Activated naive CD8-positive, alpha-beta T cell treated with anti-CD3 and anti-CD28 coated beads, Interleukin-2, amount 10 ng/mL, durations not matched to agents 7 days and 5 days (primary cell): ENCODE measurements around the gene HIVEP3. TPM values are rescaled to one million over a fixed set of nuclear protein-coding genes. Genes with fewer than 3 reads are reported as not detected.

ENCODE experiments used
- ATAC-seq: fragments of 150-1000 bp; cut with Tn5 transposase; one replicate; pipeline ENCODE4 v1.10.0; 2021; ENCODE audit warnings: low read depth, moderate library complexity
- POLR2A ChIA-PET: fragments of 350-600 bp; sonication (Branson Sonifier 250); formaldehyde crosslinking; loops from one replicate; lab custom pipeline; 2021; ENCODE audit warnings: antibody characterized with exemption; lab: Charles Lee
- DNase-seq: peaks from one replicate; pipeline ENCODE4 v3.0.0; 2021
- H3K27ac Mint-ChIP-seq: one replicate; pipeline ENCODE4 v1.8.0; 2022; ENCODE audit warnings: mild to moderate bottlenecking, mixed read lengths
- H3K27me3 Mint-ChIP-seq: one replicate; pipeline ENCODE4 v1.8.0; 2022; ENCODE audit warnings: mild to moderate bottlenecking, moderate library complexity, mixed read lengths
- H3K36me3 Mint-ChIP-seq: one replicate; pipeline ENCODE4 v1.8.0; 2021; ENCODE audit warnings: mild to moderate bottlenecking, mixed read lengths
- H3K4me1 Mint-ChIP-seq: one replicate; pipeline ENCODE4 v1.8.0; 2021; ENCODE audit warnings: mixed read lengths
- H3K4me3 Mint-ChIP-seq: one replicate; pipeline ENCODE4 v1.8.0; 2022; ENCODE audit warnings: mild to moderate bottlenecking, moderate library complexity, mixed read lengths
- H3K9me3 Mint-ChIP-seq: one replicate; pipeline ENCODE4 v1.8.0; 2021; ENCODE audit warnings: mixed read lengths
- total RNA-seq, 2 experiments: library from RNA; stranded (reverse); gene quantifications; one replicate each; pipeline ENCODE4 v1.2.3, GENCODE V29; 2021

The HIVEP3 gene
- total RNA-seq, 2 experiments from 2014 or later: 10.1 to 10.7 TPM

- Mint-ChIP-seq H3K36me3 (peaks cover 1% of the 10 kb centered on the region), H3K27me3 (no peaks in the 10 kb centered on the region), H3K4me3 (no peak overlapping the region), H3K4me1 (peaks cover 65% of the 10 kb centered on the region), H3K27ac (peak overlapping the region; percentile 21), H3K9me3 (no peaks in the 10 kb centered on the region)
- DNase-seq (no peak), ATAC-seq (no peak)
- POLR2A ChIA-PET: interaction anchor here (2.4 to 2.9 kb wide), 2 partner anchors 9 to 12 kb away, joined by 26 to 30 read pairs; no protein-coding TSS in a partner anchor
These were observed 244.2 kb downstream of the HIVEP3 start for GRCh38 chr1:41674522-41674921.

- peak overlapping the region; percentile 75 for H3K4me3 Mint-ChIP-seq
- H3K36me3 Mint-ChIP-seq: peaks cover 1% of the 10 kb centered on the region
- POLR2A ChIA-PET: interaction anchor here (0.8 to 2.9 kb wide), 5 partner anchors 7 to 54 kb away, joined by 3 to 30 read pairs (median 3); no protein-coding TSS in a partner anchor
- H3K9me3 Mint-ChIP-seq: no peaks in the 10 kb centered on the region
- DNase-seq (peak; percentile 54), ATAC-seq (peak; percentile 58)
- H3K27me3 Mint-ChIP-seq: no peaks in the 10 kb centered on the region
- peaks cover 63% of the 10 kb centered on the region for H3K4me1 Mint-ChIP-seq
- H3K27ac Mint-ChIP-seq: peak overlapping the region; percentile 83
These were observed 244.9 kb downstream of the HIVEP3 start for GRCh38 chr1:41673806-41674205.

GRCh38 chr1:41673378-41673777, 245.3 kb downstream of the HIVEP3 start:
- Mint-ChIP-seq H3K27me3 (no peaks in the 10 kb centered on the region), H3K27ac (peak overlapping the region; percentile 83), H3K4me3 (peak overlapping the region; percentile 75), H3K36me3 (peaks cover 1% of the 10 kb centered on the region), H3K9me3 (no peaks in the 10 kb centered on the region), H3K4me1 (peaks cover 61% of the 10 kb centered on the region)
- DNase-seq (no peak), ATAC-seq (peak; percentile 91)
- POLR2A ChIA-PET: interaction anchor here (0.8 to 2.9 kb wide), 6 partner anchors 8 to 94 kb away, joined by 3 to 30 read pairs (median 4); no protein-coding TSS in a partner anchor

DNA sequence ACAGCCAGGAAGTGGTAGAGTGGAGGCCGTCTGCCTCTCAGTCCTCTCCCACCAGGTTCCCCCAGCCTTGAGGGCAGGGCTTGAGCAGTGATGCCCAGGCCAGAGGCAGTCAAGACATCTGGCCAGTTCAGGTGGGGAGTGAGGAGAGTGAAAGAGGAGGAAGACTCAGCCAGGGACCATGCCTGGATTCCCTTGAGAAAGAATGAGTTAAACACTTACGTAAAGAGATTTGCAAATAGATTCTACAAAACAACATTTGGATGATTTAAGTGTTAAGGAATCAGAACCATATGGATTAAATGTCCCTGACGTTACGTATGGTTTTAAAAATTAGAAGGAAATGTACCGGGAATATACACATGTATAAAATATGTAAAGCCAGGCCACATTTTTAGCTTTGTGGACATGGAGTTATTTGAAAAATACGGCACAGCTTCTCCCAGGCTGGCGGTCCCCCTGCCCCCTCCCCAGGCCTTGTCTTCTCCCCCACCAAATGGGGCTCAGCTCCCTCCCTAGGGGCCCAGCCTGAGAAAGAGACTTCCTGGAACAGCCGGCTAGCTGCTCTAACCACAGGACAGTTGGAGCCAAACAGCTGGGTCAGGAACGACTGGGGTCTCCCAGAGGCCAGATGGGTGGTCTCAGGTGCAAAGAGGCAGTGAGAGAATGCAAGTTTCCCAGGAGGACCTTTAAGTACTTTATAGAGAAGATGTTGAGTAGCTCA, 245.9 kb downstream of the HIVEP3 start:
- Mint-ChIP-seq H3K27me3 (no peaks in the 10 kb centered on the region), H3K36me3 (peaks cover 1% of the 10 kb centered on the region), H3K4me1 (peaks cover 63% of the 10 kb centered on the region), H3K9me3 (no peaks in the 10 kb centered on the region), H3K27ac (peak overlapping the region; percentile 83), H3K4me3 (peak overlapping the region; percentile 75)
- DNase-seq (no peak), ATAC-seq (no peak)
- POLR2A ChIA-PET: interaction anchor here (0.8 to 2.9 kb wide), 5 partner anchors 8 to 93 kb away, joined by 3 to 30 read pairs (median 4); no protein-coding TSS in a partner anchor

GRCh38 chr1:41672173-41672572, 246.5 kb downstream of the HIVEP3 start:
- peak overlapping the region; percentile 75 for H3K4me3 Mint-ChIP-seq
- H3K9me3 Mint-ChIP-seq: no peaks in the 10 kb centered on the region
- no peaks in the 10 kb centered on the region for H3K27me3 Mint-ChIP-seq
- peaks cover 69% of the 10 kb centered on the region for H3K4me1 Mint-ChIP-seq
- POLR2A ChIA-PET: interaction anchor here (1.1 to 2.9 kb wide), 4 partner anchors 10 to 92 kb away, joined by 3 to 30 read pairs (median 15); no protein-coding TSS in a partner anchor
- H3K36me3 Mint-ChIP-seq: no peaks in the 10 kb centered on the region
- DNase-seq (no peak), ATAC-seq (no peak)
- peak overlapping the region; percentile 83 for H3K27ac Mint-ChIP-seq

DNA sequence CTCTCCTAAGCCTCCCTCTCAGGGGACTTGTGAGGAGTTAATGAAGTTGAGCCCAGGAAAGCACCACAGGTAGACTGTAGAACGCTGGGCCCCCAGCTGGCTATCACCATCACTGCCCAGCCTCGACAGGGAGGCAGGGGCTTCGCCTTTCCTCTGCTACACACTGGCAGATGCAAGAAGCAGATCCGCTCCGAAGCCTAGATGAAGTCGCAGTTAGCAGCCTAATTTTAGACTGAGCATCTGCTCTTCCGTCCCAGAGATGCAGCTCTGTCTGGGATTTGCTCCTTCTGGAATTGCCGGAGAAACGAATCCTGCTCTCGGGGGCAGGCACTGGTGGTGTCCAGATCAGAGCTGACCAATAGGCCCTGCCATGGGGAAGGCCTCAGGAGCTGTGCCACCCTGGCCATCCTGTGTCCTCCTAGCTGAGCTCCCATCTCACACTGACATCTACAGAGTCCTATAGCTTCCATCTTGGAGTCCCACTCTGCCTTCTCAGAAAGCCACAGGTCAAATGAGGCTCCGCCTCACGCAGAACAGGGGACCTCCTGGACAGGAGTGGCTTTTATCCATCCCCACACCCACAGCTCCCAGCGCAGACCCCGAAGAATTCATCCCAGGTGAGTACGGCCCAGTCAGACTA, 247.5 kb downstream of the HIVEP3 start:
- H3K4me1 Mint-ChIP-seq: peaks cover 78% of the 10 kb centered on the region
- ATAC-seq (no peak), DNase-seq (no peak)
- no peaks in the 10 kb centered on the region for H3K27me3 Mint-ChIP-seq
- no peaks in the 10 kb centered on the region for H3K36me3 Mint-ChIP-seq
- POLR2A ChIA-PET: interaction anchor here (1.2 to 2.9 kb wide), 2 partner anchors 9 to 12 kb away, joined by 3 to 30 read pairs; no protein-coding TSS in a partner anchor
- no peak overlapping the region for H3K27ac Mint-ChIP-seq
- no peaks in the 10 kb centered on the region for H3K9me3 Mint-ChIP-seq
- H3K4me3 Mint-ChIP-seq: no peak overlapping the region

GRCh38 chr1:41670217-41670957, 248.3 kb downstream of the HIVEP3 start:
- Mint-ChIP-seq H3K36me3 (no peaks in the 10 kb centered on the region), H3K4me1 (peaks cover 80% of the 10 kb centered on the region), H3K4me3 (no peak overlapping the region), H3K9me3 (no peaks in the 10 kb centered on the region), H3K27ac (peak overlapping the region; percentile 4), H3K27me3 (no peaks in the 10 kb centered on the region)
- POLR2A ChIA-PET: no interaction called here
- ATAC-seq: no peak
- no peak for DNase-seq

GRCh38 chr1:41668967-41669366, 249.8 kb downstream of the HIVEP3 start:
- Mint-ChIP-seq H3K4me3 (no peak overlapping the region), H3K9me3 (no peaks in the 10 kb centered on the region), H3K36me3 (no peaks in the 10 kb centered on the region), H3K4me1 (peaks cover 71% of the 10 kb centered on the region), H3K27ac (no peak overlapping the region), H3K27me3 (no peaks in the 10 kb centered on the region)
- no peak for DNase-seq
- POLR2A ChIA-PET: interaction anchor here (1.1 to 1.5 kb wide), 2 partner anchors 12 to 21 kb away, joined by 3 read pairs; no protein-coding TSS in a partner anchor
- ATAC-seq: no peak

GRCh38 chr1:41668054-41668660, 250.6 kb downstream of the HIVEP3 start:
- no peaks in the 10 kb centered on the region for H3K36me3 Mint-ChIP-seq
- H3K27me3 Mint-ChIP-seq: no peaks in the 10 kb centered on the region
- ATAC-seq: no peak
- peaks cover 67% of the 10 kb centered on the region for H3K4me1 Mint-ChIP-seq
- H3K9me3 Mint-ChIP-seq: no peaks in the 10 kb centered on the region
- DNase-seq: no peak
- peak overlapping the region; percentile 33 for H3K27ac Mint-ChIP-seq
- POLR2A ChIA-PET: interaction anchor here (0.5 to 1.5 kb wide), 3 partner anchors 8 to 20 kb away, joined by 3 read pairs; no protein-coding TSS in a partner anchor
- no peak overlapping the region for H3K4me3 Mint-ChIP-seq

- peak overlapping the region; percentile 33 for H3K27ac Mint-ChIP-seq
- H3K4me3 Mint-ChIP-seq: peak overlapping the region; percentile 34
- H3K9me3 Mint-ChIP-seq: no peaks in the 10 kb centered on the region
- no peaks in the 10 kb centered on the region for H3K27me3 Mint-ChIP-seq
- POLR2A ChIA-PET: no interaction called here
- DNase-seq: peak; percentile 65
- ATAC-seq: peak; percentile 77
- peaks cover 58% of the 10 kb centered on the region for H3K4me1 Mint-ChIP-seq
- H3K36me3 Mint-ChIP-seq: no peaks in the 10 kb centered on the region
These were observed 251.6 kb downstream of the HIVEP3 start for GRCh38 chr1:41666981-41667631.

GRCh38 chr1:41665962-41666917, 252.5 kb downstream of the HIVEP3 start:
- peak overlapping the region; percentile 33 for H3K27ac Mint-ChIP-seq
- H3K27me3 Mint-ChIP-seq: no peaks in the 10 kb centered on the region
- no peak for DNase-seq
- H3K4me1 Mint-ChIP-seq: peaks cover 50% of the 10 kb centered on the region
- H3K9me3 Mint-ChIP-seq: no peaks in the 10 kb centered on the region
- no peaks in the 10 kb centered on the region for H3K36me3 Mint-ChIP-seq
- no peak overlapping the region for H3K4me3 Mint-ChIP-seq
- ATAC-seq: no peak
- POLR2A ChIA-PET: interaction anchor here (1.5 kb wide), 1 partner anchor 21 kb away, joined by 3 read pairs; no protein-coding TSS in a partner anchor
